HG03108 (cell line): Measurements from ENCODE around the gene TMEM266.
"Not testable (repeated sequence)": the region's sequence is repeated elsewhere in the genome, so short reads cannot be mapped to it uniquely, and the experiment has no call there.

Source experiments
- ATAC-seq: cut with Tn5 transposase; IDR thresholded peaks from one replicate; pipeline ENCODE4 v1.9.1; 2021; ENCODE audit warnings: moderate library complexity; ENCODE audit not compliant: unreplicated experiment

TMEM266 gene, protein sequence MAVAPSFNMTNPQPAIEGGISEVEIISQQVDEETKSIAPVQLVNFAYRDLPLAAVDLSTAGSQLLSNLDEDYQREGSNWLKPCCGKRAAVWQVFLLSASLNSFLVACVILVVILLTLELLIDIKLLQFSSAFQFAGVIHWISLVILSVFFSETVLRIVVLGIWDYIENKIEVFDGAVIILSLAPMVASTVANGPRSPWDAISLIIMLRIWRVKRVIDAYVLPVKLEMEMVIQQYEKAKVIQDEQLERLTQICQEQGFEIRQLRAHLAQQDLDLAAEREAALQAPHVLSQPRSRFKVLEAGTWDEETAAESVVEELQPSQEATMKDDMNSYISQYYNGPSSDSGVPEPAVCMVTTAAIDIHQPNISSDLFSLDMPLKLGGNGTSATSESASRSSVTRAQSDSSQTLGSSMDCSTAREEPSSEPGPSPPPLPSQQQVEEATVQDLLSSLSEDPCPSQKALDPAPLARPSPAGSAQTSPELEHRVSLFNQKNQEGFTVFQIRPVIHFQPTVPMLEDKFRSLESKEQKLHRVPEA

GRCh38 chr15:76059320-76060117 is at the start of gene TMEM266:
TSS of gene TMEM266 (plus strand) at chr15:76059985. CDS start at chr15:76134264, 74,279 bp downstream.
- ATAC-seq: no peak

GRCh38 chr15:76010613-76011012 is 49.2 kb upstream of the TMEM266 start:
- no peak for ATAC-seq

GRCh38 chr15:76011627-76012551 is 47.9 kb upstream of the TMEM266 start, which contains the start of gene NRG4:
TSS of gene NRG4 (minus strand) at chr15:76012424. CDS start at chr15:76011230, 1,194 bp downstream.
- no peak for ATAC-seq

- not testable (repeated sequence) for ATAC-seq
Observed at GRCh38 chr15:76013470-76013869, 46.3 kb upstream of the TMEM266 start.

GRCh38 chr15:76024021-76024768 is 35.6 kb upstream of the TMEM266 start:
- no peak for ATAC-seq

DNA sequence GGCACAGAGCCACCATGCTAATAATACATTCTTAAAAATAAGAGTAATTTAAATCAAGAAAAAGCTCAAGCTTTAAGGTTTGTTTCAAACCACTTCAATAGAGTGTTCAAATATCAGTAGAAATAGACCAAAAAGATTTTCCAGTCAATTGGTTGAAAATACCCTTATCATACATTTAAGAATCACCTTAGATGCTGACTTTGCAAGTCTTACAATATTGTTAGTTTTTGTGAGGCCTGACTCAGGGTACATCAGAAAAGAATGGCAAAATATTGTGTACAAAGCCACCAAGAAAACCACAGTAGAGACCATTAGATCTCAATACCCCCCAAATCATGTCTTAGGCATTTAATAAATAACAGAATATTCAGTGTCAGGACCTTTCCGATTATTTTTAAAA is 27.7 kb upstream of the TMEM266 start:
- no peak for ATAC-seq

- no peak for ATAC-seq
Observed at GRCh38 chr15:76033438-76033837, 26.3 kb upstream of the TMEM266 start.

GRCh38 chr15:76034111-76034510 is 25.7 kb upstream of the TMEM266 start:
- no peak for ATAC-seq

- ATAC-seq: no peak
Observed at GRCh38 chr15:76035593-76035992, 24.2 kb upstream of the TMEM266 start.

GRCh38 chr15:76038512-76038911 is 21.3 kb upstream of the TMEM266 start:
- no peak for ATAC-seq

DNA sequence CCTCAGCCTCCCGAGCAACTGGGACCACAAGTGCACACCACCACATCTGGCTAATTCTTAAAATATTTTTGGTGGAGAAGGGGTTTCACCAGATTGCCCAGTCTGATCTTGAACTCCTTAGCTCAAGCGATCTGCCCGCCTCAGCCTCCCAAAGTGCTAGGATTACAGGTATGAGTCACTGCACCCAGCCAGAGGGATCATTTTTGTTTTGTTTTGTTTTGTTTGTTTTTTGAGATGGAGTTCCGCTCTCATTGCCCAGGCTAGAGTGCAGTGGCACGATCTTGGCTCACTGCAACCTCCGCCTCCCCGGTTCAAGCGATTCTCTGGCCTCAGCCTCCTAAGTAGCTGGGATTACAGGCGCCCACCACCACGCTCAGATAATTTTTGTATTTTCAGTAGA is 5.6 kb upstream of the TMEM266 start:
- ATAC-seq: not testable (repeated sequence)

DNA sequence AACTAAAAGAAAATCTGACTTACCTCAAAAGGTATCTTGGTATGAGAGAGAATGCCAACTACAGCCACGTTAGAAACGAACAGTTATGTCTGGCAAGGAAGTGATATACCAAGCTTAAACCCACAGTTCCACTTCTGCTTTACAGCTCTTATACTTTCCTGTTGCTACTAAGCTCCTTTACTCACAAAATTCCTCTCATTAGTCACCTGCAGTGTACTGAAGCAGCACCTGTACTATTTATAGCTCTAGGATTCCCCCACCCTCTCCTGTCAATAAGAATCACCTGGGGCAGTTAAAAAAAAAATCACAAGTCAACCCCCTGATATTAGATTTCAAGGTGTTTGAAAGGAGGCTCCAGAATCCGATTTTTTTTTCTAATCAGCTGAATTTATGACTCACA is 2.9 kb upstream of the TMEM266 start:
- ATAC-seq: peak; percentile 54

DNA sequence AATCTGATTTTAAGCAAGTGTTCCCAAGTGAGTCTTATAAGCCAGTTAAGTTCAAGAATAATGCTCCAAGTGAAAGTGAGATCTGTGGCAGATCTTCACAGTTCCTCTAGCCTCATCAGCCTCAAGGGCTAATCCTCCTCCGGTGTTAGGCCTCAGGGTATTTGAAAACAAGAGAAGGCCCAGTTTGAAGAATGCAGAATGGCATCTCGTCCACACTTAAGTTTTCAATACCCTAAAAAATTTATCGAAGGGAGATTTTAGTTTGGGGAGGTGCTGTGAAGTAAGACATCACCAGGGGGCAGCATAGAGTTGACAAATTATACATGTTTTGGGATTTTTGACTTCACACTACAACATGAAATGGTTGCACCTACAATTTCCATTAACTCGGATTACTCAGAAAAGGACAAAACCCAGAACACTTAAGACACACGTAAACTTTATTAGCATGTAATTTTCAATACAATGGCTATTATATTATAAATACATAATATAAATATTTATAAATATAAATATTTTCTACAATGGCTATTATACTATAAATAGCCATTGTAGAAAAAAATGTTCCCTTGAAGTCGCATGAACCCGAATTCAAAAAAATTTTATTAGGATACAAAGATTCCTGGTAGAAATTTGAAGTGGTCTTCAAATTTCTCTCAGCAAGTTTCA is 2.3 kb upstream of the TMEM266 start:
- ATAC-seq: peak; percentile 28

DNA sequence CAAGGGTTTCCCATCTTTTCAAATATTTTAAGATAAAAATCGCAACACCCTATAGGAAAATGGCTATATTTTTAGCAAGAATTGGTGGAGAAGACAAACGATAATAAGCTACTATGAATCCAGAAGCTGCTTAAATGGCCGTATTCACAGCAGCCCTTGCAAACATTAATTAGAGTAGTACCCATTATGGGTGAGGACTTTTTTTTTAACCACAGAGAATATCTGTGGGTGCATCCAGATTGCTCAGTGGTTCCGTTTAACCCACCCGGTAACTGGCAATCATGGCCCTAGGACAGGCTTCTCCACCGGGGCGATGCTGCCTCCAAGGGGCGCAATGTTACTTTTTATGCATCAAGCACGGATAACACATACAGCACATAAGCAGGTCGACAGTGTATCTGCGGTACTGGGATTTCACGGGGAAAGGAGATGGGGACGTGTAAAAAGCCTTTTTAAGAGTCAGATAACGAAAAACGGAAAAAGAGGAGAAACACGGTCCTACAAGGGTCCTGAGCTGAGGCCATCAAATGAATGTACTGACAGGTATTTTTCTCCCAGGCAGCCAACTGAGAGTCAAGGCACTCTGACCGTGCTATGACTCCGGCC is 968 bp upstream of the TMEM266 start:
- no peak for ATAC-seq

GRCh38 chr15:76060118-76060989 is 569 bp downstream of the TMEM266 start:
- no peak for ATAC-seq

DNA sequence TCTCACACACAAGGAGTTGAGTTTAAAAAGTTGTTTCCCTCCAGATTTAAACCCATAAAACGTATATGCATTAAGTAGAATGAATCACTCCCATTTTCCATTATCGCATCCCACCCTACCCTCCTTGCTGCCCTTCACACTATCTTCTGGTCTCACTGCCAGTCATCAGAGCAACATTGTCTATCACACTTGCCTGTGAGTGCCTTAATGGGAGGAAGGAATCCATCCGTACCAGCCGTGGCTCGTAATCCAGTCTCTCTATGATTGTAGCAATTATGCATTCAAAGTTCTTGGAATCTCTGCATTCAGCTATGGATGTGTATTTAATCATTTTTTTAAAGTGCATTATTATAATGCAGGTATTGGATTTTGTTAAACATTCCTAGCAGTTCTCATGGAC is 1.9 kb downstream of the TMEM266 start:
- no peak for ATAC-seq

DNA sequence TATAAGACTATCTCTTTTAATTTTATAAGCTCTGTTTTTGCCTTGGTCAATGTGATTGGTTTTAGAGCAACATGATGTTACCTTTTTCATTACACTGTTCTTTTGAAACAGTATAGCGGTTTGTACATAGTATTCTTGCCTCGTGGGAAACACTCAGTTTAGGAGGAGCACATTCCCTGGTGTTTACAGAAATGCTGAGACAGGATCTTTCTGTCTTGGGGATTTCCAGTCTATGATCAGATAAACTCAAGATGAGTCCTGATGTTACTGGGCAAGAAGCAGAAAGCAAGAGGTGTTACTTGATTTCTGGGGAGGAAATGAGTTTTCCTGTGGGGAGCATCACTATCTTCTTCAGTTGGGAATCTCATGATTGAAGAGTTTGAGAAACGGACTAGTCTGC is 2.5 kb downstream of the TMEM266 start:
- ATAC-seq: no peak

DNA sequence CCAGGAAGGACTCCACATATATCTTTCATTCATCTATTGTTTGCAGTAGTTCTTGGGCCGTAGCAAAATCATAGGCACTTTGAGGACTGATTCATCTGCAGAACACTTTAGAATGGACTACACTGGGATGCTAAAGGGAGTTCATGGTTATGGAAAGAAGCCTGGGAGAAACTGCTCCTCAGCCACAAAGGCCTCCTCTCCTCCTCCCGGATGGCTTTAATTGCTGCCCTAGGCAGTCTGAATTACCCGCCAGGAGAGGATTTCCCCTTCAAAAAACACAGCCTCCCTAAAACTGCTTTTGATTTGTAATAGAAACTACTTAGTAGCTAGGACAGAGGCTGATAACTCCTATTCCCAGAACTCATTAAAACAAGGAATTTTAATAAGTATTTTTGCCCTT is 4.6 kb downstream of the TMEM266 start:
- ATAC-seq: no peak
